ENCODE data around the gene SLC25A51.

GRCh38 chr9:37938121-37938891 lies 34.4 kb upstream of the SLC25A51 start:
- no peak for TF ChIP-seq CTCF (IDR thresholded peaks at IDR 0.05; ENCODE audit: poor library complexity)
- no peak for TF ChIP-seq EZH2phosphoT487 (IDR thresholded peaks at IDR 0.05; ENCODE audit: low read depth, severe bottlenecking, unreplicated experiment)
- TF ChIP-seq EZH2 (IDR thresholded peaks at IDR 0.05; ENCODE audit: borderline replicate concordance): no peak
